ENCODE measurements around the gene FNBP1. TPM values are rescaled to one million over a fixed set of nuclear protein-coding genes. Genes with fewer than 3 reads are reported as not detected.

FNBP1 gene
- total and polyA plus RNA-seq, 2 of the 13 experiments (the other 11 are each of a cell fraction or from before 2014, with no cell fraction given): 5.4 to 19.5 TPM

GRCh38 chr9:129988607-129989361 is 54.2 kb downstream of the FNBP1 start:
- ChIA-PET POLR2A (no interaction called here), CTCF (ENCODE audit: low intra/inter-chr PET ratio, low total read pairs) (no interaction called here)
- Histone ChIP-seq H3K9ac (ENCODE audit: insufficient read depth, low read depth, low read length) (no peak overlapping the region), H3K4me2 (ENCODE audit: low read depth, low read length) (no peak overlapping the region), H4K20me1 (ENCODE audit: insufficient read depth, low read length) (no peaks in the 10 kb centered on the region), H2AFZ (ENCODE audit: low read length) (no peak overlapping the region), H3K79me2 (ENCODE audit: insufficient read depth, low read length) (peaks cover 2% of the 10 kb centered on the region), H3K4me3 (replicated peaks in 1 of 3; ENCODE audit: insufficient read depth in 1 of 3, low read depth in 2 of 3, low read length in 3 of 3) (no peak overlapping the region), H3K27ac (ENCODE audit: extremely low read length, insufficient read depth, low read length) (no peak overlapping the region), H3K27me3 (ENCODE audit: control insufficient read depth in 1 of 2, insufficient read depth in 2 of 2, low read length in 2 of 2) (no peaks in the 10 kb centered on the region), H3K9me3 (ENCODE audit: low read length) (no peaks in the 10 kb centered on the region), H3K36me3 (replicated peaks in 1 of 2; ENCODE audit: control insufficient read depth in 1 of 2, insufficient read depth in 2 of 2, low read length in 2 of 2) (0 out of 5 replicates have a peak, but pooled peaks cover 0 to 6% of the 10 kb centered on the region in 2 experiments), H3K4me1 (ENCODE audit: insufficient read depth, low read length) (no peaks in the 10 kb centered on the region)
- FAIRE-seq: no peak
- ATAC-seq: no peak
- intact Hi-C loops (cut with micrococcal nuclease; ENCODE audit: unreplicated experiment) (no loop called here), in situ Hi-C loops (cut with HindIII; ENCODE audit: extremely low pct_ligation_motif_present, low pct_unique_long_range_greater_than_20kb) (no loop called here)
- WGBS (ENCODE audit: low lambda C conversion rate): 90% methylated on average over 9 of the region's 9 CpGs
- no peak for DNase-seq (ENCODE audit: low spot score)
- TF ChIP-seq ZBTB8A (CRISPR knock-in tag; IDR thresholded peaks at IDR 0.05; ENCODE audit: borderline replicate concordance, low read depth) (no peak), ZBTB21 (CRISPR knock-in tag; IDR thresholded peaks at IDR 0.05) (no peak), AGO2 (optimal IDR thresholded peaks at IDR 0.05; ENCODE audit: low read depth, low read length) (no peak), ZNF234 (CRISPR knock-in tag; conservative IDR thresholded peaks at IDR 0.05) (no peak), PITX1 (CRISPR knock-in tag; IDR thresholded peaks at IDR 0.05) (no peak), KLF15 (CRISPR knock-in tag; IDR thresholded peaks at IDR 0.05; ENCODE audit: borderline replicate concordance) (no peak), KAT7 (CRISPR knock-in tag; IDR thresholded peaks at IDR 0.05; ENCODE audit: borderline replicate concordance) (no peak), ZNF747 (CRISPR knock-in tag; IDR thresholded peaks at IDR 0.05; ENCODE audit: borderline replicate concordance) (no peak), RXRA (CRISPR knock-in tag; IDR thresholded peaks at IDR 0.05) (no peak), GATAD2A (CRISPR knock-in tag; IDR thresholded peaks at IDR 0.05) (no peak), PBX2 (CRISPR knock-in tag; IDR thresholded peaks at IDR 0.05) (no peak), WIZ (CRISPR knock-in tag; IDR thresholded peaks at IDR 0.05) (no peak)
- TF ChIP-seq, protein P1, sequence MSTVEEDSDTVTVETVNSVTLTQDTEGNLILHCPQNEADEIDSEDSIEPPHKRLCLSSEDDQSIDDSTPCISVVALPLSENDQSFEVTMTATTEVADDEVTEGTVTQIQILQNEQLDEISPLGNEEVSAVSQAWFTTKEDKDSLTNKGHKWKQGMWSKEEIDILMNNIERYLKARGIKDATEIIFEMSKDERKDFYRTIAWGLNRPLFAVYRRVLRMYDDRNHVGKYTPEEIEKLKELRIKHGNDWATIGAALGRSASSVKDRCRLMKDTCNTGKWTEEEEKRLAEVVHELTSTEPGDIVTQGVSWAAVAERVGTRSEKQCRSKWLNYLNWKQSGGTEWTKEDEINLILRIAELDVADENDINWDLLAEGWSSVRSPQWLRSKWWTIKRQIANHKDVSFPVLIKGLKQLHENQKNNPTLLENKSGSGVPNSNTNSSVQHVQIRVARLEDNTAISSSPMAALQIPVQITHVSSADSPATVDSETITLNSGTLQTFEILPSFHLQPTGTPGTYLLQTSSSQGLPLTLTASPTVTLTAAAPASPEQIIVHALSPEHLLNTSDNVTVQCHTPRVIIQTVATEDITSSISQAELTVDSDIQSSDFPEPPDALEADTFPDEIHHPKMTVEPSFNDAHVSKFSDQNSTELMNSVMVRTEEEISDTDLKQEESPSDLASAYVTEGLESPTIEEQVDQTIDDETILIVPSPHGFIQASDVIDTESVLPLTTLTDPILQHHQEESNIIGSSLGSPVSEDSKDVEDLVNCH (CRISPR knock-in tag; IDR thresholded peaks at IDR 0.05): no peak
- no TSS peak for BruUV-seq (replicated peaks)
